Activated effector memory CD4-positive, alpha-beta T cell treated with anti-CD3 and anti-CD28 coated beads, Interleukin-2, amount 50 U/mL, for 16 hours (primary cell): ENCODE results near the gene TANC1.

Source experiments
- DNase-seq: peaks from one replicate; pipeline ENCODE4 v3.0.0-alpha.2; 2020

Gene TANC1

GRCh38 chr2:159147690-159148089, 179.2 kb downstream of the TANC1 start:
- no peak for DNase-seq

GRCh38 chr2:159148901-159149300, 180.5 kb downstream of the TANC1 start:
- DNase-seq: no peak

GRCh38 chr2:159149747-159150146, 181.3 kb downstream of the TANC1 start:
- DNase-seq: no peak

GRCh38 chr2:159150280-159150746, 181.9 kb downstream of the TANC1 start:
- no peak for DNase-seq

- no peak for DNase-seq
Observed at GRCh38 chr2:159151198-159152127, 183.0 kb downstream of the TANC1 start.

- no peak for DNase-seq
Observed at GRCh38 chr2:159152128-159152778, 183.8 kb downstream of the TANC1 start.

DNA sequence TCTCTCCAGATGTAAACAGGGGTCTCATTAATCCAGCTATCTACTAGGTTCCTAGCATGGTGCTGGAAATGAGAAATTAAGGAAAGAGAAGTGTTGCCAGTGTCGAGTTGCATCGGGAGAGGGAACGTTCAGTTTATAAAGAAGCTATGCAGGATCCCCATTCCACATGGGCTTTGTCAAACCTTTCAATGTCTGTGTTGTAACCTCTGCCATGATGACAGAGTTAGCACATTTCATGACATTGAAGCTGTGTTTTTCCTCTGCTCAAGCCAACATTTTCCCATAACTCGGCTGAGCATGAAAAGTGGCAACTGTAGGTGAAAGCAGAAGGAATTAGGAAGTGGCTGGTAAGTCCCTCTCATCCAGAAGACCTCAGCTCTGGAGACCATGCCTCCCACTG, 184.6 kb downstream of the TANC1 start:
- DNase-seq: no peak

DNA sequence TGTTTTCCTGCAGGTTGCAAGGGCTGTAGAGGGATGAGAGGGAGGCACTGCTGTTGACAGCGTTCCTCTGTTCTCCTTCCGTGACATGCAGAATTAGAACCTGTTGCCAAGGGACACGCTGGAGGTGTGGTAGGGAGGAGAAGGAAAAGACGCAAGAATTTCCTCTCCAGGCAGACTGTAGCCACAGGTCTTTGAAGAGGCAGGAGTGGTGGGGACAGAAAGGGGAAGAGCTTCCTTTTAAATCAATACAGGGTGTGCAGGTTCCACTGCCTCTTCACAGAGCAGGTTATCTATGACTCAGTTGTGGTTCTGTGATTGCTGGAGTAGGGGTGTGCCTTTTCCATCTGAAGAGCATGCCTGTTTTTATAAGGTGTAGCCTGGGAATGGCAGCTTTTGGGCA, 185.0 kb downstream of the TANC1 start:
- no peak for DNase-seq

- DNase-seq: no peak
Observed at GRCh38 chr2:159153951-159154350, 185.5 kb downstream of the TANC1 start.

- DNase-seq: no peak
Observed at GRCh38 chr2:159154366-159154765, 185.9 kb downstream of the TANC1 start.

DNA sequence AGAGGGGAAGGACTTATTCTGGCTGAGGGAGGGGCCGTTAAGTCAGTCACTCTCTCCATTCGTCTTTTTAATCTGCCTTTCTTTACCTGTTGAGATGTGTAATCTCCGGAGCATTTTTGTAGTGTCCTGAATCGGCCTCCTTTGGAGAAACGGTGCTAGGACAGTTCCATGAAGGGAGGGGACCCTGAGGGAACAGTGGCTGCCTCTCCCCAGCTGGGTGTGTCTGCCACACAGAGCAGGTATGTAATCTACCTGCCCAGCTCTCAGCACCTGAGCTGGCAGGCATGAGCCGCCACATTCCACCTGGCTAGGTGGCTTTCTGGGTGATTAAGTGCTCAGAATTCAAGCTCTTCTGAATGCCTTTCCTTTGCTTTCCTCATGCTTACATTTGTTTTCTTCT, 186.9 kb downstream of the TANC1 start:
- DNase-seq: no peak

DNA sequence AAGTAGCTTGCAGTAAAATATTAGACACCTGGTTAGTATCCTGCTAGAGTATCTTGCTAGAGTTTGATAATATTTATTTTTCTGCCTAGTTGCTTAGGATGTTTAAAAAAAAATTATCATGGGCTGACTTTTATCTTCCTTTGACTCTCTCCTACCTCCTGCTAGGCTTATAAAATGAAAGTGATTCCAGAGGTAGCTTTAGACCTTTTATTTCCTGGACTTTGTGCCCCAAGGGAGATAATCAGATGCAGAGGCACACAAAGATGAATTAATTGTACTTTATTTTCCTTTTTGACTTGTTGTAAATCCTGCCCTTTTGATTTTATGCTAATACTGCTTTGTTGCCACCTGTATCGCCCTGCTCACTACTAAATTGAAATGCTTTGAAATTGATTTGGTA, 187.4 kb downstream of the TANC1 start:
- no peak for DNase-seq

GRCh38 chr2:159156834-159157233, 188.4 kb downstream of the TANC1 start:
- DNase-seq: no peak

- no peak for DNase-seq
Observed at GRCh38 chr2:159157361-159158209, 189.1 kb downstream of the TANC1 start.

DNA sequence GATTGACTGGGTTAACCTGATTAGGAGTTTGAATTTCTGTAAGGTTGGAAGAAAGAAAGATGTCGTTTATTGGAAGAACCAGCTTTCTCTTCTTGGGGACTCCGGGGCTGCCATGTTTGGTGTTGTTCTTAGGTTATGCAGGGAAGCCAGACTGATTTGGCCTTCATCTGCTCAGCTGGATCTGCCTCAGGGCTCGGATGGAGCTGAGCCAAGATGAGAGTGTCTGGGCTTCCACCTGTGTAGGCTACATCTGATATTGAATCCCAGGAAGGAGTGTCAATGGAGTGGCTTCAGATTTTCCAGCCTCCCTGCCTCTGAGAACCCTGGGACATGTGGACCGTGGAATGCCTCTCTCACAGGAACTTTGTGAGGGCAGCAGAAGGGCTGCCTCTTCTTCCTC, 192.0 kb downstream of the TANC1 start:
- no peak for DNase-seq

- no peak for DNase-seq
Observed at GRCh38 chr2:159160954-159161353, 192.5 kb downstream of the TANC1 start.

DNA sequence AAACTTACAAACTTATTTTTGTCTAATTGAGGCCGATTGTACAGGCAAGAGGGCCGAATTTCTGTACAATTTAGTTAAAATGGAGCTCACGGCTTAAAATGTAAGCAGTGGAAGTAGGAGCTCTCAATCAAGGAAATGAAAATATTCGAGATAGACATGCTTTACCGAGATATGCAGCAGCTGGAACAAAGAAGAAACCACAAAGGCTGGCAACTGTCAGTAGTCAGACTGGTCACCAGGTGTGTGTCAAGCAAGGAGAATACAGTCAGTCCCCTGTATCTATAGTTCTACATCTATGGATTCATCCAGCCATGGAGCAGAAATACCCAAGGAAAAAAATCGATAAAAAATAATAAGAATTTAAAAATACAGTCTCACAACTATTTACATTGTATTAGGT, 195.5 kb downstream of the TANC1 start:
- DNase-seq: no peak

- no peak for DNase-seq
Observed at GRCh38 chr2:159164457-159164911, 196.0 kb downstream of the TANC1 start.

DNA sequence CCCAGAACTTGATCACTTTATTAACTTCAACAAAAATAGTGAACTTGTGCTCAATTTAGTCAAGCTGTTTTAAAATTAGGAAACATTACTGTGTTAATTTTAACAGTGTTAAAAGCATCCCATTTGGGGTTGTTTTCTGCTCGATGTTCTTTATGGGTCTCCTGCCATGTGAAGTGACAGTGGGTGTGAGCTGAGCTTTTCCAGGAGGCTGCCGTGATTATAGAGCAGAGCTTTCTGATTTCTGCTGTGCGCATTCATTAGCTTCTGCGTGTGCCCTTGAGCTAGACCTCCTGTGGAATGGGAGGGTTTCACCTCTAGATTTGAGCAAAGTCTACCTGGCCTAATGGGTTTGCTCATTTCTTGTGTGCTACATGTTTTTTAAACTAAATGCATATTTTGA, 196.6 kb downstream of the TANC1 start:
- no peak for DNase-seq

DNA sequence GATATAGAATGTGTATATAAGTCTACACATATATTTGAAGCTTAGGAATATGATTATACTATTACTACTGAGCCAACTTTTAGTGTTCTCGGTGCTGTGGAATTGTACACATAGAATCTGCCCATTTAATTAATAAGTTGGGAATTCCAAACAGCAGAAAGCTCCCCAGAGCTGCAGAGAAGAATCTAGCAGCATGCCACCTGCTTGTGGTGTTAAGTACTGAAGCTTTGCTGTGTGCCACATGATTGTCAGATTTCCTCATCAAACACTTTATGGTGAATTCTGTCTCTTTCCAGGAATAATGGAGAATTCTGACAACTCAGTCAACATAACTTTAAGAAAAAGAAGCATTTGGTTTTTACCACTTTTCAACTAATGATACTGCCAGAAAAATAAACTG, 200.3 kb downstream of the TANC1 start:
- no peak for DNase-seq

DNA sequence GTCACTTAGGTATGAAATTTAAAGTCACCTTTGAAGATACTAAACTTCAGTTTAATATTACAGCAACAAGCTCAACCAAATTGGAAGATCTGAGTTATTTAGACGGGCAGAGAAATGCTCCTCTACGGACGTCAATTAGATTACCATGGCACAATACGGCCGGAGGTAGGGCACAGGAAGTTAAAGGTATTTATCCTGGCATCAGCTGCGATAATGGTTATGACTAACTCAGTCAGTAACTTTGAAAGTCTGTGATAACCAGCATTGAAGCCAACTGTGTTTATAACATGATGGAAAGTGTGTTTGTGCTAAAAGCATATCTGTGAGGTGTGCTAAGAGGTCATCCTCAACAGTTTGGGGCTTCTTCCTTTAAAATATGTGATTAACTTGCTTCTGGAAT, 200.7 kb downstream of the TANC1 start:
- no peak for DNase-seq

- no peak for DNase-seq
Observed at GRCh38 chr2:159172403-159172802, 204.0 kb downstream of the TANC1 start.

DNA sequence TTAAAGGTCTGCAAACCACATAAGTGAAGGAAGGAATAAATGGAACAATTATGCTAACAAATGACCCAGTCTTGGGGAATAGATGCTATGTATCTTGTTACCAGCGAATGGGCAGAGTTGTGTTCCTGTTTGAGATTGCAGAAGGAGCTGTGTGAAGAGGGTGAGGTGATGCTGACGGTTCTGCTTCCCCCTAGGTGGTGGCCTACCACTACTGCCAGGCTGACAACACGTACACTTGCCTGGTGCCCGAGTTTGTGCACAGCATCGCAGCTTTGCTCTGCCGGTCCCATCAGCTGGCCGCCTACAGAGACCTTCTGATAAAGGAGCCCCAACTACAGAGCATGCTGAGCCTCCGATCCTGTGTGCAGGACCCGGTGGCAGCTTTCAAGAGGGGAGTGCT, 206.3 kb downstream of the TANC1 start:
- no peak for DNase-seq
